CD4-positive, CD25-positive, alpha-beta regulatory T cell (primary cell): ENCODE results near the gene PLA1A. TPM values are rescaled to one million over a fixed set of nuclear protein-coding genes. Genes with fewer than 3 reads are reported as not detected.
A peak's percentile ranks its signal among the peaks of the same experiment; 100 is the strongest.

Experiments
- ATAC-seq, 2 donors: fragments of 150-1000 bp; cut with Tn5 transposase; one replicate each; pipeline ENCODE4 v1.10.0; 2021; ENCODE audit warnings: low read depth in 2 of 2, moderate number of reproducible peaks in 2 of 2, moderate library complexity in 1 of 2
- DNase-seq, 3 donors: peaks; one replicate each; pipeline versions ENCODE4 v3.0.0 to v3.0.0-alpha.2; 2012 to 2022; ENCODE audit warnings: mixed read lengths in 1 of 3
- H3K27ac ChIP-seq: one replicate; pipeline ENCODE4 v1.7.0; 2013; ENCODE audit warnings: mild to moderate bottlenecking, low read length; ENCODE audit not compliant: insufficient read depth, poor library complexity, severe bottlenecking
- H3K27me3 ChIP-seq: one replicate; pipeline ENCODE4 v1.7.0; 2013; ENCODE audit warnings: low read length; ENCODE audit not compliant: control insufficient read depth, insufficient read depth
- H3K36me3 ChIP-seq: one replicate; pipeline ENCODE4 v1.7.0; 2013; ENCODE audit warnings: mild to moderate bottlenecking, low read length, moderate library complexity; ENCODE audit not compliant: control insufficient read depth, insufficient read depth
- H3K4me1 ChIP-seq: 2 replicates; pipeline ENCODE4 v1.7.0; 2013; ENCODE audit warnings: mild to moderate bottlenecking, low read length; ENCODE audit not compliant: insufficient read depth, control insufficient read depth, poor library complexity, severe bottlenecking
- H3K4me3 ChIP-seq: one replicate; pipeline ENCODE4 v1.7.0; 2013; ENCODE audit warnings: low read depth, mild to moderate bottlenecking, low read length, moderate library complexity
- H3K9me3 ChIP-seq, 2 experiments: 1 replicate in 1 of 2; 2 replicates in 1 of 2; pipeline ENCODE4 v1.7.0; 2013; ENCODE audit warnings: low read length in 2 of 2, mild to moderate bottlenecking in 1 of 2, moderate library complexity in 1 of 2; ENCODE audit not compliant: control insufficient read depth in 2 of 2
- H3K27ac Mint-ChIP-seq, 3 donors: one replicate each; pipeline ENCODE4 v1.8.0; 2020 to 2022; ENCODE audit warnings: mild to moderate bottlenecking in 3 of 3, mixed read lengths in 3 of 3, moderate library complexity in 2 of 3
- H3K27me3 Mint-ChIP-seq: one replicate; pipeline ENCODE4 v1.8.0; 2022; ENCODE audit warnings: mild to moderate bottlenecking, mixed read lengths
- H3K36me3 Mint-ChIP-seq: one replicate; pipeline ENCODE4 v1.8.0; 2020; ENCODE audit warnings: mixed read lengths
- H3K4me1 Mint-ChIP-seq, 4 donors: one replicate each; pipeline ENCODE4 v1.8.0; 2020 to 2022; ENCODE audit warnings: mixed read lengths in 4 of 4, mild to moderate bottlenecking in 1 of 4
- H3K4me3 Mint-ChIP-seq, 4 donors: one replicate each; pipeline ENCODE4 v1.8.0; 2020 to 2022; ENCODE audit warnings: mild to moderate bottlenecking in 4 of 4, mixed read lengths in 4 of 4, moderate library complexity in 3 of 4
- H3K9me3 Mint-ChIP-seq, 7 donors: one replicate each; pipeline ENCODE4 v1.8.0; 2020 to 2022; ENCODE audit warnings: mixed read lengths in 7 of 7, mild to moderate bottlenecking in 3 of 7, moderate library complexity in 2 of 7
- polyA plus RNA-seq, 4 donors: library from polyadenylated mRNA; unstranded; fragments of 300-500 nt; fragmentation: Illumina TruSeq; gene quantifications; one replicate each; pipeline ENCODE4 v1.2.3, GENCODE V29; 2021
- total RNA-seq: library from RNA; stranded (reverse); gene quantifications from one replicate; pipeline ENCODE4 v1.2.3, GENCODE V29; 2022

Gene PLA1A
- total and polyA plus RNA-seq, 5 donors from 2014 or later = 0.18 TPM; not detected in 4

DNA sequence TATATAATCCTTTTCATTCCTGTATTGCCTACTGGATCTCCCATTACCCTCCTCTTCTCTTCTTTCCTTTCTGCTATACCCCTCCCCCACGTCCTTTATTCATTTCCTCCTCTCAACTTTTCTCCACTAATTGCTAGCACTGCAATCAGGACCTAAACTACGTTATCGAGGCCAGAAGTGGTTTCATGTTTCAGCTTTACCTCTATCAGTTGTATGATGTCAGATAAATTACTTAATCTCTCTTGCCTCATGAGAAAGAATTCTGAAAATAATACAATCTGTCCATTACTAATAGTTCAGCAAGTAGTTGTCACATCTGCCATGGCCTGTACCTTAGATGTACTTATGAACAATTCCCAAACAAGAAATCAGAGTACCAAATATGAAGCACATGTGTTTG lies 52.1 kb downstream of the PLA1A start:
- Histone ChIP-seq H3K27ac (no peak overlapping the region), H3K4me3 (no peak overlapping the region), H3K9me3 (no peaks in the 10 kb centered on the region), H3K36me3 (peaks cover 26% of the 10 kb centered on the region), H3K27me3 (no peaks in the 10 kb centered on the region), H3K4me1 (no peaks in the 10 kb centered on the region)
- Mint-ChIP-seq H3K27ac (no peak overlapping the region), H3K36me3 (peaks cover 50% of the 10 kb centered on the region), H3K4me1 (peaks cover 0 to 2% (median 0%) of the 10 kb centered on the region in 4 donors), H3K4me3 (no peak overlapping the region), H3K9me3 (no peaks in the 10 kb centered on the region), H3K27me3 (no peaks in the 10 kb centered on the region)
- no peak for ATAC-seq
- DNase-seq = no peak

DNA sequence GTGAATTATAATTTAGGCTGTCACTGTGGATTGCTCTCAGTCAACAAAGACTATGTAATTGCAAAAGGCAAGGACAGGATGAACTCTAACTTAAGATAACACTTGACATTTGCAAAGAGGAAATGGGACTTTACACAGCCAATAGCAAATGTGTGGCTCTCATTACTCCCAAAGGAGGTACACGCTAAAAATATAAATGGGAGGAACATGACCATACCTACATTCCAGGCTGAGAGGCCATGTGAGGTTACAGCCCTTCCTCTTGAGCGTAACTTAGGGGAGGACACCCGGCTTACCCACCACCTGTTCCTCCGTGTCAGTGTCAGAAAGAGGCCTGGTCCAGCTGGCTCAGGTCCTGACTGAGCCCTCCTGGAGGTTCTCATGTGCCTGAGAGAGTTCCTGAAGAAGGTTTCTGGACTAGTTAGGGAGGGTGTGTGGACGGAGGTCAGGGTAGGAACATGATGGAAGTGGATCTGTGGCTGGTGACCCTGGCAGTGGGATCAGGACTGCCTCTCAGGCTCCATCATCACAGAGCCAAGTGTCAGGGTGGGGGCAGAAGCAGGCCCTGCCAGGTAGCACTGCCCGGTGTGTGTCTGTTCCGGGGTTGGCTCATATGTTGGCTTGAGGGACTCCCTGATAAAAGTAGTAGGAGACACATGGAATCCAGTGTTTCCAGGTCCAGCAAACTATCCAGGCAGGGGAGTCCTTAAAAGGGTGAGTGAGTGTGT lies 54.8 kb downstream of the PLA1A start:
- Mint-ChIP-seq H3K4me1 (peaks cover 0 to 2% (median 0%) of the 10 kb centered on the region in 4 donors), H3K36me3 (peaks cover 30% of the 10 kb centered on the region)

DNA sequence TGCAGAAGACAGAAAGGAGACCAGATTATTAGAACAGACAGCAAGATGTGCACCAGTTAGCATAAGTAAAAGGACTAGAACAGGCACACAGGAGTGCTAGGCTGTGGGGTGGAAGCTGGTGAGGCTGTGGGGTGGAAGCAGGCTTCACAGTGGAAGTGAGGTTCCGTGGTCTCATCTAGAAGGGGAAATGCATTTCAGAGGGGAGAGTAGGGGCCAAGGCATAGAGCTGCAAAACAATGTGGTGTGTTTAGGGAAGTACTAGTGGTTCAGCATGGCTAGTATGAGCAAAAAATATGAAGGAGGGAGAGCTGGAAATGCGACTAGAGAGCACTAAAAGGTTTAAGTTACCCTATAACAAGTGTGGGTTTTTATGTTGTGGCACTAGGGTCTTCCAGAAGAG lies 56.2 kb downstream of the PLA1A start:
- Mint-ChIP-seq H3K27me3 (no peaks in the 10 kb centered on the region), H3K9me3 (no peaks in the 10 kb centered on the region), H3K27ac (no peak overlapping the region), H3K4me3 (peak overlapping the region in 1 of 4 donors; percentile 64), H3K36me3 (peaks cover 22% of the 10 kb centered on the region), H3K4me1 (peaks cover 0 to 7% (median 1%) of the 10 kb centered on the region in 4 donors)
- Histone ChIP-seq H3K27ac (no peak overlapping the region), H3K4me3 (no peak overlapping the region), H3K4me1 (no peaks in the 10 kb centered on the region), H3K36me3 (peaks cover 1% of the 10 kb centered on the region), H3K27me3 (no peaks in the 10 kb centered on the region), H3K9me3 (no peaks in the 10 kb centered on the region)
- no peak for DNase-seq
- ATAC-seq = no peak

More for the DNA sequence above, 54.8 kb downstream of the PLA1A start:
- H3K4me3 ChIP-seq = no peak overlapping the region
- H3K9me3 Mint-ChIP-seq = no peaks in the 10 kb centered on the region
- peaks cover 15% of the 10 kb centered on the region for H3K36me3 ChIP-seq
- no peaks in the 10 kb centered on the region for H3K9me3 ChIP-seq
- H3K27me3 Mint-ChIP-seq = no peaks in the 10 kb centered on the region
- H3K27ac ChIP-seq = no peak overlapping the region
- H3K4me1 ChIP-seq = no peaks in the 10 kb centered on the region
- no peak overlapping the region for H3K4me3 Mint-ChIP-seq
- H3K27ac Mint-ChIP-seq = no peak overlapping the region
- ATAC-seq = no peak
- H3K27me3 ChIP-seq = no peaks in the 10 kb centered on the region
- DNase-seq = no peak

DNA sequence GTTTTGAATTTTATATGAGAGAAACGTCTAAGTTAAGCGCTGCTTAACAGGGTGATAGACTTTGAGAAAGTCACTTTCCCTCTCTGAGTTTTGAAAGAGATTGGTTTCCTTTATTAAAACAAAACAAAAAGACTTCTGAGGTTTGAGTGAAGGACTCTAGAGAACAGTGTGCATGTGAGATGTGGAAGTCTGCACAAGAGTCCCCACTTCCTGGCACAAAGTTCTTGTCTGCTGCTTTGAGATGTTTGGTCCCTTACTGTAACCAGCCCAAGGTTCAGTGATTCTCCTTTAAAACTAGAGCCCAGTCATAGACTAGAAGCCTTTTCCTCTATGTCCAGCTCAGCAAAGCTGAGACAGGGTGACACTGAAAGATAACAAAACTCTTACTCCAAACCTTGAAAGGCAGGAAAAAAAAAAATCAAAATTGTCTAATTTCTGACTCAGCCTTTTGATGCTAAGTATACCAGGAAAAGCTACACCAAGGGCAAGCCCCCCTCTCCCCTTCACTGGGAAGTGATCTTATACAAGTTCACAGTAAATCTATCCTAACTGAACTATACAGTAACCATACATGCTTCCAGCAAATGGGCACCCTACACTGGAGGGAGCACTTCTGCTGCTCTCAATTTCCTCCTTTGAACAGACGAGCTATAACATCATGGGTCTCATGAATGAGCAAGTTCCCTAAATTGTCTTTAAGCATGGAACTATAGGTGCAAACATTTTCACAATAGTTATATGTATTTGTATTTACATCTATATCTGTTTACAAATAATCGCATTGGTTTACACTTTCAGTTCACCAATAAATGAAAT lies 60.4 kb downstream of the PLA1A start:
- Histone ChIP-seq H3K9me3 (no peaks in the 10 kb centered on the region), H3K4me3 (no peak overlapping the region), H3K27me3 (no peaks in the 10 kb centered on the region), H3K4me1 (no peaks in the 10 kb centered on the region), H3K27ac (no peak overlapping the region), H3K36me3 (peaks cover 5% of the 10 kb centered on the region)
- Mint-ChIP-seq H3K27ac (no peak overlapping the region), H3K27me3 (no peaks in the 10 kb centered on the region), H3K9me3 (no peaks in the 10 kb centered on the region), H3K36me3 (peaks cover 18% of the 10 kb centered on the region), H3K4me1 (peaks cover 0 to 7% (median 0%) of the 10 kb centered on the region in 4 donors), H3K4me3 (no peak overlapping the region)
- ATAC-seq (no peak), DNase-seq (peak in 1 of 3 donors; percentile 38)

DNA sequence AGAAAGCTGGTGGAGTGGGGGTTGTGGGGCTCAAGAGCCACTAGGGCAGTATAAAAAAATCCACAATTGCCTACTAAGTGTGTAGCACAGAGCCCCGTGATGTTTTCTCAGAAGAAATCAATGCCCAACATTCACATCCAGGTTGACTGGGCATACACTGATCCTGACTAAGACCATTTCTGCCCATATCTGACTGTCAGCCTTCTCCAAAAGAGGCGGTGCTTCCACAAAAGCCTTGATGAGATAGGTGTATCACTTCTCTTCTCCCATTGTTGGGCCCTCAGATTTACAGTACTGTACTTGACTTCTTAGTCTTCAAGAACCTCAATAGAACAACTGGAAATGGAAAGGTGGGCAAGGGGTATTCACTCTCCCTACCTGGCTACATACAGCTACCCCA lies 61.3 kb downstream of the PLA1A start:
- Mint-ChIP-seq H3K4me1 (peaks cover 0 to 7% (median 3%) of the 10 kb centered on the region in 4 donors), H3K27me3 (no peaks in the 10 kb centered on the region)
- no peak for DNase-seq

DNA sequence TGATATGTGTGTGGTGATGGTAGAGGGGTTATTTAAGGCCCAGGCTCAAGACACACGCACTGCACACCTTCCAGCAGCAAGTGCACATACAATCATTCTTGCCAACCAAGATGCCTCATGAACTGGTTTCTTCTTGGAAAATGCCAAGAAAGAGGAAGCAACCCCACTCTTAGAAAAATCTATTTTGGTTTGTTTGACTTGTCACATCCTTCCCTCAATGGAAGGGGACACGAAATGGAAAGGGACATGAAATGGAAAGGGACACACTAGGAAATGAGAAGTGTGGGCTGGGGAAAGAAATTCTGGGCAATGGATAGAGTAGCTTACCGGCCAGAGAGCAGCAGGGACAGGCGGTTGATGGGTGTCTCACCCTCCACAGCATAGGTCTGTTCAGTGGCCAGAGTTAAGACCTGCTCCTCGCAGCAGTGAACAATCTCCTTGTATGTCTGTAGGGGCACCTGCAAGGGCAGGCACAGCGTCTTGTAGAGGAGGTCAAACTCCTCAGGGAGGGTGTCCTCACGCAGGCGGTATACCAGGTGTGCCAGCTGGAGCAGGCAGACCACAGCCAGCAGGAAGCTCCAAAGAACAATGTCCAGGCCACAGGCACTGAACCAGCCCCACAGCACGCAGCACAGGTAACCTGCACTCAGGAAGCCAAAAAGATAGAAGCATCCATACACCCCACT lies 62.1 kb downstream of the PLA1A start:
- H3K27ac ChIP-seq = no peak overlapping the region

More for the DNA sequence above, 61.3 kb downstream of the PLA1A start:
- Mint-ChIP-seq H3K9me3 (no peaks in the 10 kb centered on the region), H3K4me3 (no peak overlapping the region), H3K27ac (no peak overlapping the region), H3K36me3 (peaks cover 15% of the 10 kb centered on the region)
- Histone ChIP-seq H3K4me1 (no peaks in the 10 kb centered on the region), H3K4me3 (no peak overlapping the region), H3K9me3 (no peaks in the 10 kb centered on the region), H3K27ac (no peak overlapping the region), H3K27me3 (no peaks in the 10 kb centered on the region), H3K36me3 (peaks cover 5% of the 10 kb centered on the region)
- ATAC-seq = no peak

DNA sequence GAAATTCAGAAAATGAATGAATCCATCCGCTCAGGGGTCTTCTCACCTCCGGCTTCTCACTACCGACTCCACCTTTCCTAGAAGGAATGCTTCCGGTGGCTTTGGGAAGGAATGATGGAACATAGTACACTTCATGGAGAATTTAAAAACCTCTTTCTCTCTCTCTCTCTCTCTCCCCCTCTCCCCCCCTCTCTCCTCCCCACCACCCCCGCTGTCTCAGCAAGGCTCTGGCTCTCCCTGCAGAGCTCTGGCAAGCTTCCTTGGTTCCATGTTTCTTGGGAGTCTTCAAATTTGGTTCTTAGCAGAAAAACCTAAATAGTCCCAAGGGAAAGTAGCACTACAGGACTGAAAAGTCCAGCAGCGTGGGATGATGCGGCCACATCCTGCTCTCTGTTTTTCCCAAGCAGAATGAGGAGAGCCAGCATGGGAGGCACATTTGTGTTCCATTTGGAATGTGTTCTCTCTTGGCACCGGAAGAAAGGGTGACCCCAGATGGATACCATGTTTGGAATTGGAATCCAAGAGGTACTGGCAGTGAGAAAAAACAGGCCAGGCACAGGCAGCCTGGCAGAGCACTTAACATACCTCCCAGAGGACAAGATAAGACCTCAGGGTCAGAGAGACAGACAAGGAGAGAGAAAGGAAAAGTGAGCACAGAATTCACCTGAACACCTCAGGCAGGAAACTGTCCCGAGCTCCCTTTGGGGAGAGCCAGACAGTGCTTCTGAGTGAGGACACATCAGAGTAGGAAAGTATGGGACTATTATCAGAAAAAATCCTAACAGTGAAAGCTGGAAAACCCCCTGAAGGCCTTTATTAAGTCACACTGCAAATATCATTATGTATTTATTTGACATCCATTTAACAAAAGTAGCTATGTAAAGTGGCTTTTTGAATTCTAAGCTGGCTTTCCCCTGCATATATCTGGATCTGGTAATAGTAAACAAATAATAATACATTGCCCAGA lies 63.1 kb downstream of the PLA1A start, which contains the start of gene POPDC2:
TSS of gene POPDC2 (minus strand) at position 116 of the 967 bp plus-strand sequence. CDS start 166 bp downstream, outside the sequence.
- Mint-ChIP-seq H3K27ac (peak within 1 kb of the TSS in 2 of 3 donors; percentile 15 to 71), H3K36me3 (peaks cover 13% of the 10 kb centered on the region), H3K4me1 (peaks cover 0 to 11% (median 3%) of the 10 kb centered on the region in 4 donors), H3K27me3 (no peaks in the 10 kb centered on the region), H3K4me3 (no peak within 1 kb of the TSS), H3K9me3 (no peaks in the 10 kb centered on the region)
- no peaks in the 10 kb centered on the region for H3K4me1 ChIP-seq
- H3K27ac ChIP-seq = no peak within 1 kb of the TSS
- H3K4me3 ChIP-seq = no peak within 1 kb of the TSS
- no peak for DNase-seq
- no peaks in the 10 kb centered on the region for H3K27me3 ChIP-seq
- no peak for ATAC-seq
- H3K9me3 ChIP-seq = no peaks in the 10 kb centered on the region
- peaks cover 5% of the 10 kb centered on the region for H3K36me3 ChIP-seq

More for the DNA sequence above, 62.1 kb downstream of the PLA1A start:
- ATAC-seq = no peak
- no peaks in the 10 kb centered on the region for H3K27me3 ChIP-seq
- Mint-ChIP-seq H3K4me3 (no peak overlapping the region), H3K36me3 (peaks cover 13% of the 10 kb centered on the region), H3K27me3 (no peaks in the 10 kb centered on the region), H3K27ac (no peak overlapping the region), H3K4me1 (peaks cover 0 to 11% (median 3%) of the 10 kb centered on the region in 4 donors), H3K9me3 (no peaks in the 10 kb centered on the region)
- no peak overlapping the region for H3K4me3 ChIP-seq
- no peak for DNase-seq
- peaks cover 5% of the 10 kb centered on the region for H3K36me3 ChIP-seq
- H3K9me3 ChIP-seq = no peaks in the 10 kb centered on the region
- H3K4me1 ChIP-seq = no peaks in the 10 kb centered on the region
